Measurements from ENCODE around the gene LRRC9.

DNA sequence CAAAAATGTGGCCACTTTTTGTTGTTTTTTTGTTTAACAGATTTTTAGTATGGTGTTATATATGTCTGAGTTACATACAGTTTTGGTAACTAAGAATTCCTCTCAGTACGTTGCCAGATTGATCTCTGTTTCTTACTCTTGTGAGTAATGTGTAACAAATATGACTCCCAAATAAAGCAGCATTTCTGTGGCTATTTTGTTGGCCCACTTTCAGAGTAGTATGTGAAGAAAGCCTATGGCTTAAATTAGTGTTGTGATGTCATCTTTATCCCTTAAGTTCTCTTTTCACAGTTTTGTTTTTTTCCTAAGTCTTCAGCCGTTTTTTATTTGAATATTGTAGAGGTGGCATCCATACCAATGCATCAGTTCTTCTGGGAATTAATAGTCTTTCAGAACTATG lies 182.4 kb downstream of the LRRC9 start:
- TF ChIP-seq KLF1 (tag by site-specific recombination; IDR thresholded peaks at IDR 0.05) (no peak), ZNF600 (tag by site-specific recombination; IDR thresholded peaks at IDR 0.05) (no peak), ZNF169 (tag by site-specific recombination; IDR thresholded peaks at IDR 0.05) (no peak), HOXA7 (CRISPR knock-in tag; IDR thresholded peaks at IDR 0.05; ENCODE audit: borderline replicate concordance) (no peak), ZNF529 (tag by site-specific recombination; IDR thresholded peaks at IDR 0.05; ENCODE audit: insufficient replicate concordance) (no peak), OSR2 (tag by site-specific recombination; IDR thresholded peaks at IDR 0.05) (no peak), ZBTB20 (tag by site-specific recombination; IDR thresholded peaks at IDR 0.05) (no peak)
- TF ChIP-seq, protein P1, sequence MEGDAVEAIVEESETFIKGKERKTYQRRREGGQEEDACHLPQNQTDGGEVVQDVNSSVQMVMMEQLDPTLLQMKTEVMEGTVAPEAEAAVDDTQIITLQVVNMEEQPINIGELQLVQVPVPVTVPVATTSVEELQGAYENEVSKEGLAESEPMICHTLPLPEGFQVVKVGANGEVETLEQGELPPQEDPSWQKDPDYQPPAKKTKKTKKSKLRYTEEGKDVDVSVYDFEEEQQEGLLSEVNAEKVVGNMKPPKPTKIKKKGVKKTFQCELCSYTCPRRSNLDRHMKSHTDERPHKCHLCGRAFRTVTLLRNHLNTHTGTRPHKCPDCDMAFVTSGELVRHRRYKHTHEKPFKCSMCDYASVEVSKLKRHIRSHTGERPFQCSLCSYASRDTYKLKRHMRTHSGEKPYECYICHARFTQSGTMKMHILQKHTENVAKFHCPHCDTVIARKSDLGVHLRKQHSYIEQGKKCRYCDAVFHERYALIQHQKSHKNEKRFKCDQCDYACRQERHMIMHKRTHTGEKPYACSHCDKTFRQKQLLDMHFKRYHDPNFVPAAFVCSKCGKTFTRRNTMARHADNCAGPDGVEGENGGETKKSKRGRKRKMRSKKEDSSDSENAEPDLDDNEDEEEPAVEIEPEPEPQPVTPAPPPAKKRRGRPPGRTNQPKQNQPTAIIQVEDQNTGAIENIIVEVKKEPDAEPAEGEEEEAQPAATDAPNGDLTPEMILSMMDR (tag by site-specific recombination; IDR thresholded peaks at IDR 0.05), result no peak
- TF ChIP-seq, protein P2, sequence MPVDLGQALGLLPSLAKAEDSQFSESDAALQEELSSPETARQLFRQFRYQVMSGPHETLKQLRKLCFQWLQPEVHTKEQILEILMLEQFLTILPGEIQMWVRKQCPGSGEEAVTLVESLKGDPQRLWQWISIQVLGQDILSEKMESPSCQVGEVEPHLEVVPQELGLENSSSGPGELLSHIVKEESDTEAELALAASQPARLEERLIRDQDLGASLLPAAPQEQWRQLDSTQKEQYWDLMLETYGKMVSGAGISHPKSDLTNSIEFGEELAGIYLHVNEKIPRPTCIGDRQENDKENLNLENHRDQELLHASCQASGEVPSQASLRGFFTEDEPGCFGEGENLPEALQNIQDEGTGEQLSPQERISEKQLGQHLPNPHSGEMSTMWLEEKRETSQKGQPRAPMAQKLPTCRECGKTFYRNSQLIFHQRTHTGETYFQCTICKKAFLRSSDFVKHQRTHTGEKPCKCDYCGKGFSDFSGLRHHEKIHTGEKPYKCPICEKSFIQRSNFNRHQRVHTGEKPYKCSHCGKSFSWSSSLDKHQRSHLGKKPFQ (tag by site-specific recombination; IDR thresholded peaks at IDR 0.05), result no peak
- TF ChIP-seq, protein P3, sequence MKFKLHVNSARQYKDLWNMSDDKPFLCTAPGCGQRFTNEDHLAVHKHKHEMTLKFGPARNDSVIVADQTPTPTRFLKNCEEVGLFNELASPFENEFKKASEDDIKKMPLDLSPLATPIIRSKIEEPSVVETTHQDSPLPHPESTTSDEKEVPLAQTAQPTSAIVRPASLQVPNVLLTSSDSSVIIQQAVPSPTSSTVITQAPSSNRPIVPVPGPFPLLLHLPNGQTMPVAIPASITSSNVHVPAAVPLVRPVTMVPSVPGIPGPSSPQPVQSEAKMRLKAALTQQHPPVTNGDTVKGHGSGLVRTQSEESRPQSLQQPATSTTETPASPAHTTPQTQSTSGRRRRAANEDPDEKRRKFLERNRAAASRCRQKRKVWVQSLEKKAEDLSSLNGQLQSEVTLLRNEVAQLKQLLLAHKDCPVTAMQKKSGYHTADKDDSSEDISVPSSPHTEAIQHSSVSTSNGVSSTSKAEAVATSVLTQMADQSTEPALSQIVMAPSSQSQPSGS (tag by site-specific recombination; IDR thresholded peaks at IDR 0.05; ENCODE audit: low read depth), result peak; percentile 62; the same call in 1 of the 2 replicates
- TF ChIP-seq, protein P4, sequence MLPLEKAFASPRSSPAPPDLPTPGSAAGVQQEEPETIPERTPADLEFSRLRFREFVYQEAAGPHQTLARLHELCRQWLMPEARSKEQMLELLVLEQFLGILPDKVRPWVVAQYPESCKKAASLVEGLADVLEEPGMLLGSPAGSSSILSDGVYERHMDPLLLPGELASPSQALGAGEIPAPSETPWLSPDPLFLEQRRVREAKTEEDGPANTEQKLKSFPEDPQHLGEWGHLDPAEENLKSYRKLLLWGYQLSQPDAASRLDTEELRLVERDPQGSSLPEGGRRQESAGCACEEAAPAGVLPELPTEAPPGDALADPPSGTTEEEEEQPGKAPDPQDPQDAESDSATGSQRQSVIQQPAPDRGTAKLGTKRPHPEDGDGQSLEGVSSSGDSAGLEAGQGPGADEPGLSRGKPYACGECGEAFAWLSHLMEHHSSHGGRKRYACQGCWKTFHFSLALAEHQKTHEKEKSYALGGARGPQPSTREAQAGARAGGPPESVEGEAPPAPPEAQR (tag by site-specific recombination; IDR thresholded peaks at IDR 0.05), result no peak
